WTC11 (cell line): ENCODE results near the gene RABGAP1. TPM values are rescaled to one million over a fixed set of nuclear protein-coding genes. Genes with fewer than 3 reads are reported as not detected.
A peak's percentile ranks its signal among the peaks of the same experiment; 100 is the strongest.

ENCODE experiments used
- ATAC-seq: fragments of 200-7000 bp; cut with Tn5 transposase; 2 replicates; pipeline ENCODE4 v1.10.0; 2021; ENCODE audit warnings: mild to moderate bottlenecking, moderate library complexity
- CTCF ChIA-PET: fragments of 300-600 bp; sonication (Branson Sonifier 250); formaldehyde crosslinking; loops from one replicate; lab custom pipeline; 2021; ENCODE audit warnings: antibody characterized with exemption; lab: Charles Lee
- POLR2A ChIA-PET: fragments of 350-600 bp; sonication (Branson Sonifier 250); formaldehyde crosslinking; loops from one replicate; lab custom pipeline; 2021; ENCODE audit warnings: antibody characterized with exemption; lab: Charles Lee
- DNase-seq: peaks from one replicate; pipeline ENCODE4 v3.0.0; 2021; ENCODE audit warnings: low spot score
- H3K27ac Mint-ChIP-seq: 2 replicates; pipeline ENCODE4 v1.8.0; 2021; ENCODE audit warnings: mixed read lengths
- H3K27me3 Mint-ChIP-seq: 2 replicates; pipeline ENCODE4 v1.8.0; 2021; ENCODE audit warnings: low read depth, mild to moderate bottlenecking, moderate library complexity, mixed read lengths
- H3K36me3 Mint-ChIP-seq: 2 replicates; pipeline ENCODE4 v1.8.0; 2021; ENCODE audit warnings: mixed read lengths
- H3K4me1 Mint-ChIP-seq: 2 replicates; pipeline ENCODE4 v1.8.0; 2022; ENCODE audit warnings: mixed read lengths
- H3K4me3 Mint-ChIP-seq: 2 replicates; pipeline ENCODE4 v1.8.0; 2021; ENCODE audit warnings: mild to moderate bottlenecking, moderate library complexity, mixed read lengths
- H3K9me3 Mint-ChIP-seq: 2 replicates; pipeline ENCODE4 v1.8.0; 2021; ENCODE audit warnings: mixed read lengths
- ARID4B ChIP-seq: sonication (generic); formaldehyde crosslinking; IDR thresholded peaks from 2 replicates; pipeline ENCODE4 v1.8.0; 2023; ENCODE audit warnings: missing genetic modification reagents, mild to moderate bottlenecking, borderline replicate concordance
- CBFB ChIP-seq: sonication (generic); formaldehyde crosslinking; IDR thresholded peaks from 2 replicates; pipeline ENCODE4 v1.8.1; 2022; ENCODE audit warnings: mild to moderate bottlenecking, low read depth, missing genetic modification reagents
- CDX4 ChIP-seq: fragments of 250-450 bp; sonication (Bioruptor Pico); IDR thresholded peaks from 2 replicates; pipeline ENCODE4 v1.9.0; 2021; ENCODE audit warnings: moderate library complexity, mild to moderate bottlenecking, inconsistent platforms, borderline replicate concordance
- E2F5 ChIP-seq: sonication (generic); formaldehyde crosslinking; IDR thresholded peaks from 2 replicates; pipeline ENCODE4 v1.8.1; 2022; ENCODE audit warnings: mild to moderate bottlenecking, moderate library complexity, missing genetic modification reagents
- ELF4 ChIP-seq: sonication (generic); formaldehyde crosslinking; IDR thresholded peaks from 2 replicates; pipeline ENCODE4 v1.8.1; 2022; ENCODE audit warnings: low read depth, mild to moderate bottlenecking, moderate library complexity, missing genetic modification reagents
- ERG ChIP-seq: fragments of 250-450 bp; sonication (Bioruptor Pico); IDR thresholded peaks from 2 replicates; pipeline ENCODE4 v1.8.0; 2021; ENCODE audit warnings: mild to moderate bottlenecking
- FOXP1 ChIP-seq: sonication (generic); formaldehyde crosslinking; IDR thresholded peaks from 2 replicates; pipeline ENCODE4 v1.8.0; 2022; ENCODE audit warnings: missing genetic modification reagents, mild to moderate bottlenecking, moderate library complexity, borderline replicate concordance
- JAZF1 ChIP-seq: fragments of 250-450 bp; sonication (Bioruptor Pico); IDR thresholded peaks from 2 replicates; pipeline ENCODE4 v1.9.0; 2021; ENCODE audit warnings: moderate library complexity, mild to moderate bottlenecking, inconsistent platforms
- JUN ChIP-seq: sonication (generic); formaldehyde crosslinking; IDR thresholded peaks from 2 replicates; pipeline ENCODE4 v1.8.0; 2023; ENCODE audit warnings: mild to moderate bottlenecking, missing genetic modification reagents
- KAT7 ChIP-seq: sonication (generic); formaldehyde crosslinking; IDR thresholded peaks from 2 replicates; pipeline ENCODE4 v1.8.1; 2023; ENCODE audit warnings: missing genetic modification reagents, mild to moderate bottlenecking, borderline replicate concordance
- MXD4 ChIP-seq: fragments of 250-450 bp; sonication (Bioruptor Pico); IDR thresholded peaks from 2 replicates; pipeline ENCODE4 v1.8.0; 2021; ENCODE audit warnings: mild to moderate bottlenecking, moderate library complexity, borderline replicate concordance
- MYBL2 ChIP-seq: sonication (generic); formaldehyde crosslinking; IDR thresholded peaks from 2 replicates; pipeline ENCODE4 v1.8.1; 2023; ENCODE audit warnings: mild to moderate bottlenecking, moderate library complexity, missing genetic modification reagents
- NFE2L1 ChIP-seq: sonication (generic); formaldehyde crosslinking; IDR thresholded peaks from 2 replicates; pipeline ENCODE4 v1.8.1; 2023; ENCODE audit warnings: missing genetic modification reagents
- NR1H2 ChIP-seq: sonication (generic); formaldehyde crosslinking; IDR thresholded peaks from 2 replicates; pipeline ENCODE4 v1.9.0; 2021; ENCODE audit warnings: mild to moderate bottlenecking, moderate library complexity, missing genetic modification reagents
- OVOL2 ChIP-seq: fragments of 250-450 bp; sonication (Bioruptor Pico); IDR thresholded peaks from 2 replicates; pipeline ENCODE4 v1.9.0; 2021; ENCODE audit warnings: mild to moderate bottlenecking, borderline replicate concordance
- RORB ChIP-seq: fragments of 250-450 bp; sonication (Bioruptor Pico); IDR thresholded peaks from 2 replicates; pipeline ENCODE4 v1.9.0; 2021; ENCODE audit warnings: mild to moderate bottlenecking
- STAT6 ChIP-seq: sonication (generic); formaldehyde crosslinking; conservative IDR thresholded peaks from 2 replicates; pipeline ENCODE4 v1.8.1; 2023; ENCODE audit warnings: mild to moderate bottlenecking, low read depth, missing genetic modification reagents, moderate library complexity
- TEAD4 ChIP-seq: sonication (generic); formaldehyde crosslinking; IDR thresholded peaks from 2 replicates; pipeline ENCODE4 v1.8.0; 2022; ENCODE audit warnings: mild to moderate bottlenecking, missing genetic modification reagents
- ZBTB21 ChIP-seq: sonication (generic); formaldehyde crosslinking; IDR thresholded peaks from 2 replicates; pipeline ENCODE4 v1.8.1; 2023; ENCODE audit warnings: mild to moderate bottlenecking, missing genetic modification reagents, borderline replicate concordance
- ZNF232 ChIP-seq: sonication (generic); formaldehyde crosslinking; IDR thresholded peaks from 2 replicates; pipeline ENCODE4 v1.8.0; 2022; ENCODE audit warnings: mild to moderate bottlenecking, missing genetic modification reagents
- ZNF281 ChIP-seq: sonication (generic); formaldehyde crosslinking; IDR thresholded peaks from 2 replicates; pipeline ENCODE4 v1.8.0; 2023; ENCODE audit warnings: mild to moderate bottlenecking, missing genetic modification reagents
- ZNF425 ChIP-seq: fragments of 250-450 bp; sonication (Bioruptor Pico); conservative IDR thresholded peaks from 2 replicates; pipeline ENCODE4 v1.9.0; 2021; ENCODE audit warnings: mild to moderate bottlenecking
- total RNA-seq: library from RNA; stranded (reverse); gene quantifications from 3 replicates; pipeline ENCODE4 v1.2.3, GENCODE V29; 2021

The RABGAP1 gene
- total RNA-seq, 1 experiment from 2014 or later: 38.1 TPM

GRCh38 chr9:123116036-123116435 lies 175.2 kb downstream of the RABGAP1 start (continued):
- TF ChIP-seq ARID4B (CRISPR knock-in tag) (no peak), OVOL2 (CRISPR knock-in tag) (no peak), ZNF281 (CRISPR knock-in tag) (no peak), STAT6 (CRISPR knock-in tag) (no peak), JUN (CRISPR knock-in tag) (no peak), JAZF1 (no peak), ELF4 (CRISPR knock-in tag) (no peak), TEAD4 (no peak), ZNF425 (no peak), ZBTB21 (CRISPR knock-in tag) (no peak)
- TF ChIP-seq, all 79 proteins: peak for 0

GRCh38 chr9:123119566-123119965 lies 178.7 kb downstream of the RABGAP1 start:
- H3K27me3 Mint-ChIP-seq: no peaks in the 10 kb centered on the region
- peaks cover 29% of the 10 kb centered on the region for H3K4me1 Mint-ChIP-seq
- ChIA-PET CTCF (interaction anchor here (1.2 kb wide), 1 partner anchor 106 kb away, joined by 4 read pairs; no protein-coding TSS in a partner anchor), POLR2A (no interaction called here)
- no peak for DNase-seq
- H3K4me3 Mint-ChIP-seq: no peak overlapping the region
- H3K9me3 Mint-ChIP-seq: no peaks in the 10 kb centered on the region
- H3K36me3 Mint-ChIP-seq: peaks cover 14% of the 10 kb centered on the region
- 0 out of 2 replicates have a peak overlapping the region, but pooled peaks have one; percentile 27 for H3K27ac Mint-ChIP-seq
- ATAC-seq: peak; percentile 14; the same call in 1 of the 2 replicates
- TF ChIP-seq NFE2L1 (no peak), NR1H2 (CRISPR knock-in tag) (no peak), CBFB (CRISPR knock-in tag) (no peak), MXD4 (CRISPR knock-in tag) (no peak), FOXP1 (CRISPR knock-in tag) (no peak), KAT7 (CRISPR knock-in tag) (no peak), RORB (CRISPR knock-in tag) (no peak), TEAD4 (no peak), ELF4 (CRISPR knock-in tag) (no peak), ZNF232 (no peak), MYBL2 (CRISPR knock-in tag) (no peak), E2F5 (CRISPR knock-in tag) (no peak), CDX4 (no peak), ERG (CRISPR knock-in tag) (no peak)
